ENCODE results near the gene IL23R. TPM values are rescaled to one million over a fixed set of nuclear protein-coding genes. Genes with fewer than 3 reads are reported as not detected.

Gene IL23R
- total RNA-seq, 1 experiment from 2014 or later, result not detected

- no peak overlapping the region for H2BK5ac ChIP-seq (ENCODE audit: insufficient read length, low read length)
- H2AFZ ChIP-seq (ENCODE audit: low read length), result no peak overlapping the region
- no peak overlapping the region for H3K23ac ChIP-seq (ENCODE audit: insufficient read length, low read depth, low read length)
- H3K14ac ChIP-seq (ENCODE audit: insufficient read depth, low read length), result no peak overlapping the region
- H4K20me1 ChIP-seq (ENCODE audit: control insufficient read depth, insufficient read depth, insufficient read length), result no peaks in the 10 kb centered on the region
- no peak overlapping the region for H3K56ac ChIP-seq (ENCODE audit: insufficient read length, low read depth, low read length)
- WGBS (ENCODE audit: extremely low coverage, insufficient read length, low lambda C conversion rate), result no CpG with 5 or more reads among the region's 1 CpG
- no peak overlapping the region for H2BK15ac ChIP-seq (ENCODE audit: low read depth, low read length)
- H2BK12ac ChIP-seq (ENCODE audit: insufficient read length, low read depth, low read length), result no peak overlapping the region
- no peak overlapping the region for H4K8ac ChIP-seq (replicated peaks; ENCODE audit: insufficient read length, low read depth, low read length)
- no peak overlapping the region for H3K18ac ChIP-seq (ENCODE audit: insufficient read length, low read depth, low read length)
- no peak for TF ChIP-seq CTCF (conservative IDR thresholded peaks at IDR 0.05)
- H3K36me3 Mint-ChIP-seq (ENCODE audit: insufficient read depth in 1 of 3, low read depth in 3 of 3), result no peaks in the 10 kb centered on the region; a peak in 1 of 7 replicates
- no peak overlapping the region for H3K9ac ChIP-seq (ENCODE audit: extremely low read depth, insufficient read length, low read length)
- no peaks in the 10 kb centered on the region for H3K79me1 ChIP-seq (ENCODE audit: insufficient read depth, low read depth, low read length, poor library complexity, severe bottlenecking)
- H3K4me1 ChIP-seq (ENCODE audit: insufficient read depth, low read length), result no peaks in the 10 kb centered on the region
- no peak overlapping the region for H3T11ph ChIP-seq (ENCODE audit: low read length)
- no peak overlapping the region for H2AK5ac ChIP-seq (ENCODE audit: insufficient read length, low read length)
- H3K4me3 Mint-ChIP-seq, result no peak overlapping the region
- H3K4me1 Mint-ChIP-seq, result peaks cover 2 to 4% of the 10 kb centered on the region in 2 experiments; a peak in 2 of 4 replicates
- no peak overlapping the region for H3K27ac ChIP-seq (ENCODE audit: insufficient read length, low read depth, low read length)
- H3K4ac ChIP-seq (ENCODE audit: low read depth, low read length), result no peak overlapping the region
- H3K4me2 ChIP-seq (ENCODE audit: insufficient read depth, insufficient read length, low read length), result no peak overlapping the region
- H3K23me2 ChIP-seq (ENCODE audit: insufficient read length, low read depth, low read length, poor library complexity, severe bottlenecking), result no peaks in the 10 kb centered on the region
- no peaks in the 10 kb centered on the region for H3K9me3 Mint-ChIP-seq
- no peaks in the 10 kb centered on the region for H3K9me3 ChIP-seq (ENCODE audit: control insufficient read depth, low read depth, low read length)
- no peak for DNase-seq
- no peaks in the 10 kb centered on the region; the same call in 1 of the 2 replicates for H3K27me3 Mint-ChIP-seq (ENCODE audit: low read depth)
- no peak overlapping the region for H2BK120ac ChIP-seq (ENCODE audit: low read depth, low read length, poor library complexity, severe bottlenecking)
- no peak overlapping the region for H3K27ac Mint-ChIP-seq
- H3K79me2 ChIP-seq (ENCODE audit: insufficient read depth, low read length), result no peaks in the 10 kb centered on the region
- H3K27me3 ChIP-seq (ENCODE audit: insufficient read depth, low read length), result no peaks in the 10 kb centered on the region
- H4K91ac ChIP-seq (ENCODE audit: insufficient read length, low read depth, low read length), result no peak overlapping the region
- H4K5ac ChIP-seq (ENCODE audit: insufficient read length, low read depth, low read length), result no peak overlapping the region
- H2BK20ac ChIP-seq (ENCODE audit: low read depth, low read length, poor library complexity, severe bottlenecking), result no peak overlapping the region
Observed at GRCh38 chr1:67217417-67217816, 51.2 kb downstream of the IL23R start.

Measured in H9 (cell line).